ENCODE measurements around the gene MAVS. TPM values are rescaled to one million over a fixed set of nuclear protein-coding genes. Genes with fewer than 3 reads are reported as not detected.

MAVS gene
- total RNA-seq, 1 donor from 2014 or later: 22.2 TPM

DNA sequence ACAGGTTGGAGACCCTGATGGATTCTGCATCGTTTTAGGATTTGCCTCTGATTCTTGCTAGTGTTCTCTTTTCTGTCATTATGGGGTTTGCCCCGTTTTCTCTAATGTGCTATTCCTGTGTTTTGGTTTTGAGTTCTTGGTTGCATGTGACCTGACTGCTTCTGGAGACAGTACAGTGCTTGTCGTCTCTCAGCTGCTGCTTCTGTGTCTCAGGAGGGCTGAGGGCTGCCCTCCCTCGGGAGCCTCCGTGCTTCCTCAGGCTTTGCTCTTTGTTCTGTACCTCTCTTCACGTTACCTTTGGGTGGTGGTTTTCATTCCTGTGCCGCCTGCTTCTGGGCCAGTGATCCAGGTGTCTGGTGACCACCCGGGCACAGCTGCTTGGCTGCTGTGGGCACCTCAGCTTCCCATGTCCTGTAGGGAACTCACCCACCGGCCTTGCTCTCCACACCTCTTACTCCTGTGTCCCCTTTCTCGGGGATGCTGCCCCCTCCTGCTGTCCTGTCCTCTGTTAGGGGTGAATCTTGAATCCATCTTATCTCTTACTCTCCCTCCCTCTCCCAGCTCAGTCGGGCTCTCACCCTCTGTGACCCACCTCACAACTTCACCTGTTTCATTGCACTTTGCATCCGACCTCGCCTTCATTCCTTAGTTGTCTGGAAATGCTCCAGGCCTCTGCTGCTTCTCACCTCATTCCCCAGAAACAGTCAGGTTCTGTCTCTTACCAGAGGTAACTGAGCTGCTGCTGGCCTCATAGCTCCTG lies 75.8 kb downstream of the MAVS start:
- H3K4me3 ChIP-seq (ENCODE audit: low read depth, low read length): no peak overlapping the region
- TF ChIP-seq CTCF (conservative IDR thresholded peaks at IDR 0.05; ENCODE audit: low read depth, low read length): no peak
- no peak for DNase-seq (ENCODE audit: low read depth)

- H3K4me3 ChIP-seq (ENCODE audit: low read depth, low read length): no peak overlapping the region
- DNase-seq (ENCODE audit: low read depth): no peak
- TF ChIP-seq CTCF (conservative IDR thresholded peaks at IDR 0.05; ENCODE audit: low read depth, low read length): no peak
Observed at GRCh38 chr20:3922983-3923339, 76.3 kb downstream of the MAVS start.

DNA sequence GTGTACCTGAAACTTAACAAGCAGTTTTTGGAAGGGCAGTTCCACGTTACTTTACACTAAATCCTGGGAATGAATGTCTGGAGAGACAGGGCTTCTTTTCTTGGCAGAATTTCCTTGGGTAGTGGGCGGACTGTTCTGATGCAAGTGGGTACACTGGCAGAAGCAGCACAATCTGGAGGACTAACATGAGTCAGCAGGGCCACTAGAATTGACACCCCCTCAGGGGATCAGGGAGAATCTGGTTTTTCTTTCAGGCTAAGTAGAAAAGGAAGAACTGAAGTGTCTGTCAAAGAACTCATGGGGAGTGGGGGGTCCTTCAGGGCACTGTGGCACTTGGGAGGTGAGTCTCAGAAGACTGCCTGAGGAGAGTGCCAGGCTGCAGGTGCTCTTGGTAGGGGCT lies 77.2 kb downstream of the MAVS start:
- no peak for DNase-seq (ENCODE audit: low read depth)
- TF ChIP-seq CTCF (conservative IDR thresholded peaks at IDR 0.05; ENCODE audit: low read depth, low read length): no peak
- no peak overlapping the region for H3K4me3 ChIP-seq (ENCODE audit: low read depth, low read length)

GRCh38 chr20:3924304-3925112 lies 77.9 kb downstream of the MAVS start:
- TF ChIP-seq CTCF (conservative IDR thresholded peaks at IDR 0.05; ENCODE audit: low read depth, low read length): no peak
- H3K4me3 ChIP-seq (ENCODE audit: low read depth, low read length): no peak overlapping the region
- no peak for DNase-seq (ENCODE audit: low read depth)

GRCh38 chr20:3925113-3925695 lies 78.6 kb downstream of the MAVS start:
- no peak for TF ChIP-seq CTCF (conservative IDR thresholded peaks at IDR 0.05; ENCODE audit: low read depth, low read length)
- no peak for DNase-seq (ENCODE audit: low read depth)
- no peak overlapping the region for H3K4me3 ChIP-seq (ENCODE audit: low read depth, low read length)

Other genes starting within 250 kb of the MAVS start
- not detected in 2 replicates for gene GFRA4, start 183.4 kb upstream of the MAVS start, total RNA-seq
- not detected in 2 replicates for gene ADAM33, start 164.8 kb upstream of the MAVS start, total RNA-seq
- gene SIGLEC1, start 134.2 kb upstream of the MAVS start, total RNA-seq: not detected in 2 replicates
- not detected in 2 replicates for gene HSPA12B, start 114.1 kb upstream of the MAVS start, total RNA-seq
- 62.0 and 64.6 TPM in 2 replicates for gene ADISSP, start 79.1 kb upstream of the MAVS start, total RNA-seq
- gene SPEF1, start 65.4 kb upstream of the MAVS start, total RNA-seq: 0.92 TPM in 1 of 2 replicates, not detected in the other
- 82.3 and 99.8 TPM in 2 replicates for gene CENPB, start 60.1 kb upstream of the MAVS start, total RNA-seq
- 42.3 and 46.6 TPM in 2 replicates for gene CDC25B, start 50.5 kb upstream of the MAVS start, total RNA-seq
- 14.4 and 22.5 TPM in 2 replicates for gene AP5S1, start 26.3 kb upstream of the MAVS start, total RNA-seq
- gene PANK2, start 42.6 kb downstream of the MAVS start, total RNA-seq: 29.3 and 45.4 TPM in 2 replicates
- gene RNF24, start 168.7 kb downstream of the MAVS start, total RNA-seq: 9.1 and 9.7 TPM in 2 replicates